Stimulated activated naive CD8-positive, alpha-beta T cell treated with anti-CD3 and anti-CD28 coated beads, Interleukin-15, Interleukin-2, amounts not matched to agents 100 ng/mL and 50 ng/mL, for 24 hours (primary cell): ENCODE data around the gene SBK2.

ENCODE experiments used
- H3K27ac Mint-ChIP-seq: one replicate; pipeline ENCODE4 v1.8.0; 2021; ENCODE audit warnings: mild to moderate bottlenecking, mixed read lengths
- H3K27me3 Mint-ChIP-seq: one replicate; pipeline ENCODE4 v1.8.0; 2021; ENCODE audit warnings: mixed read lengths
- H3K36me3 Mint-ChIP-seq: one replicate; pipeline ENCODE4 v1.8.0; 2021; ENCODE audit warnings: low read depth, mixed read lengths
- H3K4me1 Mint-ChIP-seq: one replicate; pipeline ENCODE4 v1.8.0; 2021; ENCODE audit warnings: low read depth, mixed read lengths
- H3K4me3 Mint-ChIP-seq: one replicate; pipeline ENCODE4 v1.8.0; 2021; ENCODE audit warnings: mild to moderate bottlenecking, mixed read lengths
- H3K9me3 Mint-ChIP-seq: one replicate; pipeline ENCODE4 v1.8.0; 2021; ENCODE audit warnings: mixed read lengths

Gene SBK2

DNA sequence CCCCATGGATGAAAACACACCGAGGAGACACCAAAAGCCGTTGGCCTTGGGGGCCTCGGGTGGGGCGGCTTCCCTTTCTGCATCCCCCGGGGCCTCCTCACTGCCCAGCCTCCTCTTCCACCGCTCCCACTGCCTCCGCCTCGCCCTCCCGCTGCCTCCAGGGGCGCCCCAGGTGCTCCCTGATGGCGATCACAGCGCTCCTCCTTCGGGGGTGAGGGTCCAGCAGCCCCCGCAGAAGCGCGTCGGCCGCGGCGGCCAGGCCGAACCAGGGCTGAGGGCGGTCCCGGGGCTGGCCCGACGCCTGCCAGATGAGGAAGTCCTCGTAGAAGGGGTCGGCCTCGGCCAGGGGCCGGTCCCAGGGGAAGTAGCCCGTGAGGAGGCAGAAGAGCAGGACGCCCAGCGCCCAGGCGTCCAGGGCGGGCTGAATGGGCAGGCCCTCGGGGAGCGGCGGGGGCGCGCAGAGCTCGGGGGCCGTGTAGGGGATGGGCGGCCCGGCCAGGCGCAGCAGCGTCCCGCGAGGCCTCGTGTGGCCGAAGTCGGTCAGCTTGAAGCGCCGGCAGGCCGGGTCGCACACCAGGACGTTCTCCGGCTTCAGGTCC lies 7.2 kb downstream of the SBK2 start:
- Mint-ChIP-seq H3K27me3 (no peaks in the 10 kb centered on the region), H3K4me3 (no peak overlapping the region)

DNA sequence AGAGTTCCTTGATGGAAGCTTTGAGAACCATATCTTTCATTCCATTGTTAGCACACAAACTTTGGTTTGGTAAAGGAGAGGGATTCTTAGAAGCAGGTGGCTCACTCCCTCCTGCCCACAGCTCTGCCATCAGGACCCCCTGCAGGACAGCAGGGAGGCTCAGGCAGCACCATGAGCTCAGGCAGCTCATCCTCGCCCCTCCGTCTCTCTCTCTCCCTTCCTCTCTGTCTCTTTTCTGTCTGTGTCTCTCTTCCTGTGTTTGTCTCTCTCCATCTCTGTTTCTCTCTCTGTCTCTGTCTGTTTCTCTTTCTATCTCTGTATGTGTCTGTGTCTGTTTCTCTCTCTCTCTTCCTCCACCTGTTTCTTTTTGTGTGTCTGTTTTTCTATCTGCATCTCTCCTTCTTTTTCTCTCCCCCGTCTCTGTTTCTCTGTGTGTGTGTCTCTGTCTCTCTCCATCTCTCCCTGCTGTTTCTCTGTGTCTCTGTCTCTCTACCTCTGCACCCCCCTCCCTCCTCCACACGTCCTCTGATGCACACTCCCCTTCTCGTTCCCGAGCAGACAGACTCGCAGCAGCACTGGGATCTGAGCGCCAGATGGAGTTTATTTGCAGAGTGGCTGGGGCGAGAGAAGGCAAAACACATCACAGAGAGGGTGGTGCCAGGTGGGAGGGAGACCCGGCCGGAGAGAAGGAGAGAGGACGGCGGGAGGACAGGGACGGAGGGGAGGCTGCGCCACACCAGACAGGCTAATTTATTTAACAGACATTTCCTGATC lies 8.7 kb downstream of the SBK2 start:
- H3K4me3 Mint-ChIP-seq, result no peak overlapping the region

More for the DNA sequence above, 7.2 kb downstream of the SBK2 start:
- H3K27ac Mint-ChIP-seq, result no peak overlapping the region
- H3K9me3 Mint-ChIP-seq, result no peaks in the 10 kb centered on the region
- H3K4me1 Mint-ChIP-seq, result no peaks in the 10 kb centered on the region
- no peaks in the 10 kb centered on the region for H3K36me3 Mint-ChIP-seq

GRCh38 chr19:55527197-55528029 lies 9.5 kb downstream of the SBK2 start:
- Mint-ChIP-seq H3K27me3 (peaks cover 5% of the 10 kb centered on the region), H3K36me3 (no peaks in the 10 kb centered on the region), H3K9me3 (no peaks in the 10 kb centered on the region), H3K27ac (no peak overlapping the region), H3K4me3 (no peak overlapping the region), H3K4me1 (no peaks in the 10 kb centered on the region)

More for the DNA sequence above, 8.7 kb downstream of the SBK2 start:
- no peak overlapping the region for H3K27ac Mint-ChIP-seq
- no peaks in the 10 kb centered on the region for H3K4me1 Mint-ChIP-seq
- H3K27me3 Mint-ChIP-seq, result peaks cover 5% of the 10 kb centered on the region
- H3K9me3 Mint-ChIP-seq, result no peaks in the 10 kb centered on the region
- no peaks in the 10 kb centered on the region for H3K36me3 Mint-ChIP-seq

DNA sequence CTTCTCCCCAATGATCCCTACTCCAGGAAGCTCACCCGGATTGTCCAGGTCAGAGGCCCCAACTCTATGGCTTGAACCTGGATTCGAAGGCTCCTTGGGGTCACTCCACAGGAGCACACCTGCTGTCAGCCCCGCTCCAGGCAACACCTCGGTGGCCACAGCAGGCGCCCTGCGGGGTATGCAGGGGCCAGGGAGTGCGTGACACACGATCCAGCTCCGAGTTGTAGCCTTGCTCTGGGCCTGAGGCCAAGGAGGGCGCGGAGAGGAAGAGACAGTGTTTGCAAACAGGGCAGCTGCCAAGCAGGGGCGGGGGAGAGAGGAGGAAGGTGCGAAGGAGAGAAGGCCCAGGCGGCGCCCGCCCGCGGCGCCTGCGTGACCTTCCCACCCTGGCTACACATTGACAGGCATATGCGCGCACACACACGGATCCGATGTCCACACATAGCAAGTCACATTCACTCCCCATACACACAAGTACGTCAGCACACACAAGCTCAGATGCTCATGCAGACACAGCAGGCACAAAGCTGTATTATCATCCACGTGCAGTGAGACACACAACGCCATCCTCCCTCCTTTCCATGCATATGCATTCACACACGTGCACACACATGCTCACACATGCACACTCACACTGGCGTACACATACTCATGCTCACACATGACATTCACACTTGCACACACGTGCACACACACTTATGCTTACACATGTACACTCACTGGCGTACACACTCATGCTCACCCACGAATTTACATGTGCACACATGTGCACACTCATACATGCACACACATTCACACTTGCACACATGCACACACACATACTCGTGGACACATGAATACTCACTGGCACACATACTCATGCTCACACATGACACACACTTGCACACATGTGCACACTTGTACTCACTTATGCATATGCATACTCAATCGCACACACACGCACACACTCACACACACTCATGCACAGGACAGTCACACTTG lies 10.4 kb downstream of the SBK2 start:
- H3K9me3 Mint-ChIP-seq, result no peaks in the 10 kb centered on the region
- no peak overlapping the region for H3K4me3 Mint-ChIP-seq
- H3K27ac Mint-ChIP-seq, result no peak overlapping the region
- H3K36me3 Mint-ChIP-seq, result no peaks in the 10 kb centered on the region
- no peaks in the 10 kb centered on the region for H3K4me1 Mint-ChIP-seq
- H3K27me3 Mint-ChIP-seq, result peaks cover 5% of the 10 kb centered on the region

DNA sequence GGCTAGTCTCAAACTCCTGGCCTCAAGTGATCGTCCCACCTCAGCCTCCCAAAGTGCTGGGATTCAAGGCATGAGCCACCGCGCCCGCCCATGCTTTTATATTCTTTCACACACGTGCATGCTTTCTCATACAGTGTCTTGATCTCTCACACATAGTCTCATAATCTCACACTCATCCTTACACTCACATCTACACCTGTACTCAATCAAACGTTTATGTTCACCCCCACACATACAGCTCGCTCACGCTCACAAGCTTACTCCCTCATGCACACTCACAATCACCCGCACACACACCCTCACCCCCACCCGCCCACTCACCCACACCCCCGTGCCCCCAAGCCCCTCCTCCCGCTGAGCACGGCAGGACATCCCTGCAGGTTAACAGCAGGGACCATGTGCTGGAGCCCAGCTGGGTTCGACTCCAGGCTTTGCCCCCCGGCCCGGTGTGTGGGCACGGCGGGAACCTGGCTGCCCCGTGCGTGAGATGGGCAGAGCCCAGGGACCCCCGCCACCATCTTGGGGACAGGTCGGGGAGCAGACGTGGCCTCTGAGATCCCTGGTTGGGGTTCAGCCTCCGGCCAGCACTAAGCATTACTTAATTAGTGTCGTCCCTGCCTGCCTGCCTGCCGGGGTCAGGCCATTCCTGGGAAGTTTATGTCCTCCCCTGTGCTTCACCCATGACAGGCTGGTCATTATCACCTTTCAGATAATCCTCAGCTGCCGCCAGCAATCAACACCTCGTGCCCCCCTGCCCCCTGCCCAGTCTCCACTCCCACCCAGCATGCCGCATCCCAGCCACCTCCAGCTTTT lies 11.4 kb downstream of the SBK2 start:
- H3K9me3 Mint-ChIP-seq, result no peaks in the 10 kb centered on the region
- H3K4me3 Mint-ChIP-seq, result no peak overlapping the region
- H3K36me3 Mint-ChIP-seq, result no peaks in the 10 kb centered on the region
- H3K27ac Mint-ChIP-seq, result no peak overlapping the region
- H3K4me1 Mint-ChIP-seq, result no peaks in the 10 kb centered on the region
- peaks cover 5% of the 10 kb centered on the region for H3K27me3 Mint-ChIP-seq

GRCh38 chr19:55520691-55521292 lies 16.1 kb downstream of the SBK2 start:
- H3K9me3 Mint-ChIP-seq, result no peaks in the 10 kb centered on the region
- no peaks in the 10 kb centered on the region for H3K36me3 Mint-ChIP-seq
- H3K4me1 Mint-ChIP-seq, result no peaks in the 10 kb centered on the region
- H3K4me3 Mint-ChIP-seq, result no peak overlapping the region
- peaks cover 5% of the 10 kb centered on the region for H3K27me3 Mint-ChIP-seq
- no peak overlapping the region for H3K27ac Mint-ChIP-seq

DNA sequence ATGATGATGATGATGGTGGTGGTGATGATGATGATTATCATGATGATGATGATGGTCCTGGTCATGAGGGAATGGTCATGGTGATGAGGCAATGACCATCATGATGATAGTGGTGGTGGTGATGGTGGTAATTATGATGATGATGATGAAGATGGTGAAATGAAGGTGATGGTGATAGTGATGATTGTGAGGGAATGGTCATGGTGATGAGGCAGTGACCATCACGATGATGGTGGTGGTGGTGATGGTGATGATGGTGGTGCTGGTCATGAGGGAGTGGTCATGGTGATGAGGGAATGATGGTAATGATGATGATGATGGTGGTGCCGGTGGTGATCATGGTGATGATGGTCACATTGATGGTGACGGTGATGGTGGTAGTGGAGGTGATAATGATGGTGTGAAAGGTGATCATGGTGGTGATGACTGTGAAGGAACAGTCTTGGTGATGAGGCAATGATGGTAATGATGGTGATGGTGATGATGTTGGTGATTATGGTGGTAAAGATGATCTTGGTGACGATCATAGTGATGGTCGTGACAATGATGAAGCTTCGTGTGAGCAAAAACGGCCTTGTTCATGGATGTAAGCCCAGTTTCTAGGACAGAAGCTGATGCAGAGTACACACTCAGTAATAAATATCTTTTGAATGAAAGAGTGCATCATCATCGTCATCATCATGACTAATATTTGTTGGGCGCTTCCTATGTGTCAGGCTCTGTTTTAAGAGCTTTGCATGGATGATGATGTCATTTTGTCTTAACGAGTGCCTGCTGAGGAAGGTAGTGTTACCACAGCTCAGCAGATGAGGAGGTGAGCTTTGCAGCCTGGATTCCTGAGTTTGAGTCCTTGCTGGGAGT lies 17.3 kb downstream of the SBK2 start:
- Mint-ChIP-seq H3K36me3 (no peaks in the 10 kb centered on the region), H3K4me1 (no peaks in the 10 kb centered on the region), H3K9me3 (no peaks in the 10 kb centered on the region), H3K27me3 (peaks cover 5% of the 10 kb centered on the region), H3K27ac (no peak overlapping the region), H3K4me3 (no peak overlapping the region)

GRCh38 chr19:55516878-55517620 lies 19.9 kb downstream of the SBK2 start:
- peak overlapping the region; percentile 65 for H3K4me3 Mint-ChIP-seq
- H3K9me3 Mint-ChIP-seq, result no peaks in the 10 kb centered on the region
- peak overlapping the region; percentile 37 for H3K27ac Mint-ChIP-seq
- no peaks in the 10 kb centered on the region for H3K36me3 Mint-ChIP-seq
- H3K27me3 Mint-ChIP-seq, result peaks cover 4% of the 10 kb centered on the region
- no peaks in the 10 kb centered on the region for H3K4me1 Mint-ChIP-seq

- peaks cover 6% of the 10 kb centered on the region for H3K36me3 Mint-ChIP-seq
- no peaks in the 10 kb centered on the region for H3K9me3 Mint-ChIP-seq
- H3K27me3 Mint-ChIP-seq, result peaks cover 4% of the 10 kb centered on the region
- peaks cover 11% of the 10 kb centered on the region for H3K4me1 Mint-ChIP-seq
- no peak overlapping the region for H3K27ac Mint-ChIP-seq
- H3K4me3 Mint-ChIP-seq, result no peak overlapping the region
Observed at GRCh38 chr19:55508120-55508519, 28.8 kb downstream of the SBK2 start.

DNA sequence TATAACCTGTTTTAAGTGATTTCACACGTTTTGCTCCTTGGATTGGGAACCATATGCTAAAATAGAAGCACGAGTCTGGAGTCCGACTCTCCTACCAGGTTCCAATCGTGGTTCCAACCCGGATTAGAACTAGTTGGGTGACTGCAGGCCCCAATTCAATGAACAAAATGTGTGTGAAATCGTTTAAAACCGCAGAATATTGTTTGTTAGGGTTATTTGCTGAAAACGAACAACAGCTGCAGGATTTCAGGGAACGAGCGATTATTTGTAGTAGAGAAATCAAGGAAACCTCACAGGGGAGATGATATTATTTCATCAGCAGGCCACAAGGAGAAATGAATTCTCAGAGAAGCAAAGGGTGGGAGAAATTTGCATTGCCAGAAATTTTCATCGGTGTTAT lies 32.0 kb downstream of the SBK2 start:
- Mint-ChIP-seq H3K4me1 (peaks cover 22% of the 10 kb centered on the region), H3K27ac (no peak overlapping the region), H3K27me3 (no peaks in the 10 kb centered on the region), H3K36me3 (peaks cover 7% of the 10 kb centered on the region), H3K9me3 (no peaks in the 10 kb centered on the region), H3K4me3 (no peak overlapping the region)

DNA sequence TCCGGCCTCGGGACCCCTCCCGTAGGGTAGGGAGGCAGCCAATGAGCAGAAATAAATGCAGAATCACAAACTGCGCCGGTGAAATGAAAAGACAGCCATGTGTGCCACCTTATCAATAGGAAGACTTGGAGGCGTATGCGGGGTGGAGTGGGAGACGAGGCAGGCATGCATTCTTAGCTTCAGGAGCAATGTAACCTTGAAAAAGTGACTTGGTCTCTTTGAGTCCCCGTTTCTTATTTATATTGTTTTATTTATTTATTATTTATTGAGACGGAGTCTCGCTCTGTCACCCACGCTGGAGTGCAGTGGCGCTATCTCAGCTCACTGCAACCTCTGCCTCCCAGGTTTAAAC lies 32.7 kb downstream of the SBK2 start:
- H3K36me3 Mint-ChIP-seq, result peaks cover 7% of the 10 kb centered on the region
- no peak overlapping the region for H3K27ac Mint-ChIP-seq
- peaks cover 22% of the 10 kb centered on the region for H3K4me1 Mint-ChIP-seq
- H3K9me3 Mint-ChIP-seq, result no peaks in the 10 kb centered on the region
- no peaks in the 10 kb centered on the region for H3K27me3 Mint-ChIP-seq
- H3K4me3 Mint-ChIP-seq, result peak overlapping the region; percentile 58

DNA sequence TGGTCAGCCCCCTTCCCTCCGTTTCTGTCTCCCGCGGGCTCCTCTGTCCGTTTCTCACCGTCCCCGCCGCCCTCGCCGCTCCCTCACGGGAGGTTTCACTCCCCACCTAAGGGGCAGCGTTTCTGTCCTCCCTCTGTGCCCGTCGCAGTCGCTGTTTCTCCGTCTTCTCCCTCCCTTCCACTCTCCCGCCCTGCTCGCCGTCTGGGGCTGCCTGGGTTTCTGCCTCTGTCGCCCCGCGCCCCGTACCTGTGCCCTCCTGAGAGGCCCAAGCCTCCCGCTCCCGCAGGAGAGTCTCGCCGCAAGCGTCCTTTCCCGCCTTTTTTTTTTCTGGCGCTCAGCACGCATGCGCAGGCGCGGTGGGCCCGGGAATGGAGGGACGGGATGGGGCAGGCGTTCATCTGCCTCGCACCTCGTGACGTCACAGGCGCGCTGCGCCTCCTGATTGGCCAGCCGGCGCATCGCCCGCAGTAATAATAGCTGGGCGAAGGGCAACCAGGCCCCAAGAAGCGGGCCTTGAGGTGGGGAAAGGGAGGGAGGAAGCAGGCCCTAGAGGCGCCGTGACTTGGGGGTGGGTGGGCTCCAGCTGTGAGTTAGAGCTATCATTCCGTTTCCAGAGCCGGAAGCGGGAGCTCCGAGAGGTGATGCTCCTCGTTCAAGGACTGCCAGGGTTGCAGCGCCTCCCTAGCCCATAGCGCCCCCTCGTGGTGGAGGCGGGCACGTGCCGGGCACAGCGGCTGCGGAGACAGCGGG lies 33.3 kb downstream of the SBK2 start:
- H3K27ac Mint-ChIP-seq, result peak overlapping the region; percentile 76
- peaks cover 7% of the 10 kb centered on the region for H3K36me3 Mint-ChIP-seq
- no peaks in the 10 kb centered on the region for H3K27me3 Mint-ChIP-seq
- peaks cover 22% of the 10 kb centered on the region for H3K4me1 Mint-ChIP-seq
- peak overlapping the region; percentile 58 for H3K4me3 Mint-ChIP-seq
- H3K9me3 Mint-ChIP-seq, result no peaks in the 10 kb centered on the region
